K562 (cell line): ENCODE results near the gene CCDC50. TPM values are rescaled to one million over a fixed set of nuclear protein-coding genes. Genes with fewer than 3 reads are reported as not detected.

Experiments used
- ATAC-seq: fragments of 200-7000 bp; cut with Tn5 transposase; 3 replicates; pipeline ENCODE4 v1.9.1; 2020; ENCODE audit warnings: moderate library complexity
- BruUV-seq: library from RNA; stranded (reverse); fragments of 400-500 nt; replicated peaks from 2 replicates; lab custom pipeline; 2021; lab: Mats Ljungman, UMichigan
- CTCF ChIA-PET: fragments of 300-600 bp; formaldehyde crosslinking; extraction: SDS; loops from one replicate; lab custom pipeline; 2021; ENCODE audit warnings: low intra/inter-chr PET ratio; lab: Yijun Ruan, JAX
- POLR2A ChIA-PET: fragments of 300-600, 350-650 bp; sonication (Branson Sonifier 250); formaldehyde crosslinking; extraction: SDS; loops from one replicate; lab custom pipeline; 2021; ENCODE audit warnings: antibody characterized with exemption, inconsistent platforms; lab: Yijun Ruan, JAX
- DNase-seq, 4 experiments: peaks; one replicate each; pipeline versions ENCODE4 v3.0.0 to v3.0.0-alpha.2; 2011 to 2018; ENCODE audit warnings: low spot score in 3 of 4, mixed read lengths in 3 of 4; ENCODE audit errors: extremely low read depth in 1 of 4
- FAIRE-seq: peaks from 2 replicates; lab custom pipeline; 2011; peaks lifted over from hg19 to GRCh38; lab: Jason Lieb, UNC
- H2AFZ ChIP-seq: 2 replicates; pipeline ENCODE4 v1.6.0; 2011; ENCODE audit warnings: low read depth, low read length, control low read depth, inconsistent platforms
- H3K27ac ChIP-seq: fragments of 200-600 bp; 3 replicates; pipeline ENCODE4 v1.8.0; 2011; ENCODE audit warnings: low read depth, mild to moderate bottlenecking, control low read depth, inconsistent platforms, low read length, moderate library complexity, mixed read lengths; ENCODE audit errors: extremely low read depth
- H3K27me3 ChIP-seq, 2 experiments: fragments of 300-600 bp in 1 of 2; 2 replicates in 1 of 2; 3 replicates in 1 of 2; pipeline versions ENCODE4 v1.6.0 to v1.8.0; 2011; ENCODE audit warnings: inconsistent platforms in 2 of 2, low read length in 2 of 2, mild to moderate bottlenecking in 1 of 2, mixed read lengths in 1 of 2, moderate library complexity in 1 of 2; ENCODE audit not compliant: control insufficient read depth in 2 of 2, insufficient read depth in 2 of 2
- H3K36me3 ChIP-seq: fragments of 300-600 bp; 3 replicates; pipeline ENCODE4 v1.8.0; 2011; ENCODE audit warnings: mild to moderate bottlenecking, low read length, inconsistent platforms; ENCODE audit not compliant: control insufficient read depth, insufficient read depth
- H3K4me1 ChIP-seq, 2 experiments: fragments of 200-600 bp in 1 of 2; replicated peaks in 1 of 2; 2 replicates in 1 of 2; 3 replicates in 1 of 2; pipeline versions ENCODE4 v1.5.1 to v1.8.0; 2011; ENCODE audit warnings: inconsistent platforms in 2 of 2, low read length in 2 of 2, mild to moderate bottlenecking in 1 of 2, mixed read lengths in 1 of 2, moderate library complexity in 1 of 2; ENCODE audit not compliant: control insufficient read depth in 2 of 2, insufficient read depth in 2 of 2
- H3K4me2 ChIP-seq: 2 replicates; pipeline ENCODE4 v1.6.1; 2011; ENCODE audit warnings: low read length, control low read depth, inconsistent platforms, mixed read lengths; ENCODE audit not compliant: insufficient read depth
- H3K4me3 ChIP-seq: fragments of 200-600 bp; sonication (generic), shearing (Covaris generic); 2 replicates; pipeline ENCODE4 v1.5.1; 2016; ENCODE audit warnings: control low read depth, inconsistent platforms
- H3K79me2 ChIP-seq: fragments of 200-600 bp; 3 replicates; pipeline ENCODE4 v1.8.0; 2011; ENCODE audit warnings: low read length, inconsistent platforms; ENCODE audit not compliant: control insufficient read depth, insufficient read depth
- H3K9ac ChIP-seq, 2 experiments: 2 replicates each; pipeline versions ENCODE4 v1.6.0 to v1.6.1; 2011; ENCODE audit warnings: low read depth in 2 of 2, low read length in 2 of 2, control low read depth in 1 of 2, inconsistent platforms in 1 of 2, mild to moderate bottlenecking in 1 of 2, mixed read lengths in 1 of 2; ENCODE audit not compliant: insufficient read depth in 1 of 2
- H3K9me1 ChIP-seq: one replicate; pipeline ENCODE4 v1.6.0; 2011; ENCODE audit warnings: inconsistent platforms, mild to moderate bottlenecking, low read length, moderate library complexity; ENCODE audit not compliant: control insufficient read depth, insufficient read depth
- H3K9me3 ChIP-seq: replicated peaks from 2 replicates; pipeline ENCODE4 v1.5.1; 2011; ENCODE audit warnings: low read depth, low read length, inconsistent platforms; ENCODE audit not compliant: control insufficient read depth, insufficient read depth
- H4K20me1 ChIP-seq: replicated peaks from 2 replicates; pipeline ENCODE4 v1.6.1; 2011; ENCODE audit warnings: low read length, inconsistent platforms, mixed read lengths; ENCODE audit not compliant: control insufficient read depth, insufficient read depth
- CBX1 ChIP-seq: sonication (generic); IDR thresholded peaks from 2 replicates; pipeline ENCODE4 v1.6.1; 2016; ENCODE audit warnings: antibody characterized with exemption, low read depth, mild to moderate bottlenecking
- CBX3 ChIP-seq, 2 experiments: IDR thresholded peaks; 1 replicate in 1 of 2; 2 replicates in 1 of 2; pipeline ENCODE4 v1.6.1; 2012; ENCODE audit warnings: inconsistent platforms in 2 of 2, low read length in 2 of 2, borderline replicate concordance in 1 of 2, control low read depth in 1 of 2
- CHD2 ChIP-seq: IDR thresholded peaks from 2 replicates; pipeline ENCODE4 v1.6.1; 2011; ENCODE audit warnings: low read depth, low read length
- CTCFL ChIP-seq: IDR thresholded peaks from 2 replicates; pipeline ENCODE4 v1.6.1; 2011; ENCODE audit warnings: borderline replicate concordance, low read depth, mild to moderate bottlenecking, moderate library complexity, low read length; ENCODE audit not compliant: insufficient read depth, poor library complexity, severe bottlenecking
- EZH2 ChIP-seq: IDR thresholded peaks from 2 replicates; pipeline ENCODE4 v1.6.1; 2012; ENCODE audit warnings: low read depth, mild to moderate bottlenecking, inconsistent platforms, low read length, borderline replicate concordance
- HIVEP1 ChIP-seq: fragments of 250-450 bp; sonication (Bioruptor Pico); IDR thresholded peaks from 2 replicates; pipeline ENCODE4 v1.4.0; 2020; ENCODE audit warnings: mild to moderate bottlenecking
- KHSRP ChIP-seq: fragments of 450-650 bp; IDR thresholded peaks from 2 replicates; pipeline ENCODE4 v1.6.1; 2017
- PHB ChIP-seq: fragments of 250-450 bp; sonication (Bioruptor Pico); IDR thresholded peaks from 2 replicates; pipeline ENCODE4 v1.5.0; 2021
- POLR2B ChIP-seq: fragments of 450-650 bp; IDR thresholded peaks from 2 replicates; pipeline ENCODE4 v1.6.1; 2018; ENCODE audit warnings: low read depth; ENCODE audit not compliant: partially characterized antibody
- PREB ChIP-seq: sonication (generic); formaldehyde crosslinking; IDR thresholded peaks from 2 replicates; pipeline ENCODE4 v1.8.1; 2023; ENCODE audit warnings: mild to moderate bottlenecking, missing genetic modification reagents
- TEAD2 ChIP-seq: fragments of 450-650 bp; IDR thresholded peaks from 2 replicates; pipeline ENCODE4 v1.6.1; 2016; ENCODE audit warnings: missing genetic modification characterization, control low read depth, missing compliant biosample characterization
- THRAP3 ChIP-seq: fragments of 450-650 bp; IDR thresholded peaks from 2 replicates; pipeline ENCODE4 v1.6.1; 2016; ENCODE audit warnings: mild to moderate bottlenecking, inconsistent platforms, borderline replicate concordance
- ZNF282 ChIP-seq: sonication (generic); formaldehyde crosslinking; IDR thresholded peaks from 2 replicates; pipeline ENCODE4 v1.8.1; 2023; ENCODE audit warnings: missing genetic modification reagents
- WGBS: fragments of 100-300 bp; shearing (Covaris generic); methylation state at CpG from one replicate; pipeline ENCODE4 v1.1.6; 2016; ENCODE audit warnings: low coverage, mixed read lengths; ENCODE audit not compliant: insufficient coverage; ENCODE audit errors: missing lambda C conversion rate; 5-methylcytosine and 5-hydroxymethylcytosine counted together
- in situ Hi-C: fragments of 300-500 bp; cut with MboI; formaldehyde crosslinking; loops from 4 replicates; pipeline ENCODE4 v1.15.0; 2018; ENCODE audit warnings: inconsistent platforms, mixed read lengths
- intact Hi-C: fragments of 100-400 bp; cut with micrococcal nuclease; formaldehyde crosslinking; loops from 2 replicates; pipeline ENCODE4 v1.14.2; 2022
- polyA plus RNA-seq, 8 experiments: library from polyadenylated mRNA; depleted of rRNA in 4 of 8; stranded (reverse) in 5 of 8; unstranded in 3 of 8; fragments of >200 nt; fragmentation: Nextera tagmentation in 2 of 8; fragmentation: Illumina TruSeq in 1 of 8; extraction: Ambion mirVana in 2 of 8; extraction: Trizol in 1 of 8; gene quantifications; 2 replicates each; pipeline versions ENCODE4 v1.2.1 to v1.2.3, GENCODE V29; 2011 to 2014; ENCODE audit warnings: inconsistent platforms in 1 of 8, missing spikeins in 1 of 8
- total RNA-seq, 7 experiments: library from RNA; depleted of rRNA in 6 of 7; stranded (reverse); fragments of >200 nt in 6 of 7; fragmentation: Illumina TruSeq in 2 of 7; extraction: Trizol in 2 of 7; gene quantifications; 2 replicates each; pipeline versions ENCODE4 v1.2.1 to v1.2.3, GENCODE V29; 2011 to 2021; ENCODE audit warnings: low replicate concordance in 1 of 7
- TF ChIP-seq, protein P1 (sequence below): fragments of 250-450 bp; sonication (Bioruptor Pico); IDR thresholded peaks from 2 replicates; pipeline ENCODE4 v1.5.0; 2022; ENCODE audit warnings: mild to moderate bottlenecking
- TF ChIP-seq, protein P2 (sequence below): sonication (generic); formaldehyde crosslinking; IDR thresholded peaks from 2 replicates; pipeline ENCODE4 v1.4.0; 2020; ENCODE audit warnings: mild to moderate bottlenecking, missing genetic modification reagents

Gene CCDC50
- total and polyA plus RNA-seq, 9 of the 15 experiments (the other 6 are each of a cell fraction or from before 2014, with no cell fraction given), result 8.4 to 63.4 (median 40.4) TPM

GRCh38 chr3:191363221-191363620 is 34.0 kb downstream of the CCDC50 start (continued):
- TF ChIP-seq CTCFL, result no peak
- no peak for TF ChIP-seq CBX1
- TF ChIP-seq CBX3 (IDR thresholded peaks at IDR 0.05; ENCODE audit: borderline replicate concordance in 1 of 2, low read length in 2 of 2), result no peak
- no peak for TF ChIP-seq PREB (CRISPR knock-in tag)

GRCh38 chr3:191366675-191367074 is 37.5 kb downstream of the CCDC50 start:
- Histone ChIP-seq H3K4me1 (peaks cover 0 to 4% of the 10 kb centered on the region in 2 experiments; a peak in 2 of 5 replicates), H3K27ac (no peak overlapping the region), H3K36me3 (peaks cover 47% of the 10 kb centered on the region; the same call in 2 of the 3 replicates), H3K4me3 (no peak overlapping the region), H2AFZ (no peak overlapping the region), H4K20me1 (no peaks in the 10 kb centered on the region), H3K9ac (no peak overlapping the region), H3K27me3 (no peaks in the 10 kb centered on the region), H3K9me1 (no peaks in the 10 kb centered on the region), H3K9me3 (no peaks in the 10 kb centered on the region), H3K79me2 (no peaks in the 10 kb centered on the region), H3K4me2 (no peak overlapping the region)
- POLR2A ChIA-PET, result interaction anchor here (0.8 to 1.7 kb wide), 3 partner anchors 11 to 30 kb away, joined by 3 to 9 read pairs (median 4); no protein-coding TSS in a partner anchor
- intact Hi-C loops (loop anchor here (5.0 kb wide), 1 partner anchor 34 kb away; the partner anchor contains the start of gene UTS2B), in situ Hi-C loops (no loop called here)
- FAIRE-seq (peak; percentile 57), DNase-seq (peak in 2 of 4 experiments; percentile 15 to 39), ATAC-seq (peak; percentile 79)
- CTCF ChIA-PET, result no interaction called here
- WGBS, result 12% methylated on average over 2 of the region's 2 CpGs
- BruUV-seq, result no TSS peak
- TF ChIP-seq THRAP3, result no peak
- TF ChIP-seq EZH2, result no peak
- no peak for TF ChIP-seq HIVEP1 (CRISPR knock-in tag)
- TF ChIP-seq KHSRP, result no peak
- no peak for TF ChIP-seq PHB (CRISPR knock-in tag)
- TF ChIP-seq, protein P1, sequence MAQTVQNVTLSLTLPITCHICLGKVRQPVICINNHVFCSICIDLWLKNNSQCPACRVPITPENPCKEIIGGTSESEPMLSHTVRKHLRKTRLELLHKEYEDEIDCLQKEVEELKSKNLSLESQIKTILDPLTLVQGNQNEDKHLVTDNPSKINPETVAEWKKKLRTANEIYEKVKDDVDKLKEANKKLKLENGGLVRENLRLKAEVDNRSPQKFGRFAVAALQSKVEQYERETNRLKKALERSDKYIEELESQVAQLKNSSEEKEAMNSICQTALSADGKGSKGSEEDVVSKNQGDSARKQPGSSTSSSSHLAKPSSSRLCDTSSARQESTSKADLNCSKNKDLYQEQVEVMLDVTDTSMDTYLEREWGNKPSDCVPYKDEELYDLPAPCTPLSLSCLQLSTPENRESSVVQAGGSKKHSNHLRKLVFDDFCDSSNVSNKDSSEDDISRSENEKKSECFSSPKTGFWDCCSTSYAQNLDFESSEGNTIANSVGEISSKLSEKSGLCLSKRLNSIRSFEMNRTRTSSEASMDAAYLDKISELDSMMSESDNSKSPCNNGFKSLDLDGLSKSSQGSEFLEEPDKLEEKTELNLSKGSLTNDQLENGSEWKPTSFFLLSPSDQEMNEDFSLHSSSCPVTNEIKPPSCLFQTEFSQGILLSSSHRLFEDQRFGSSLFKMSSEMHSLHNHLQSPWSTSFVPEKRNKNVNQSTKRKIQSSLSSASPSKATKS (CRISPR knock-in tag), result no peak
- TF ChIP-seq, protein P2, sequence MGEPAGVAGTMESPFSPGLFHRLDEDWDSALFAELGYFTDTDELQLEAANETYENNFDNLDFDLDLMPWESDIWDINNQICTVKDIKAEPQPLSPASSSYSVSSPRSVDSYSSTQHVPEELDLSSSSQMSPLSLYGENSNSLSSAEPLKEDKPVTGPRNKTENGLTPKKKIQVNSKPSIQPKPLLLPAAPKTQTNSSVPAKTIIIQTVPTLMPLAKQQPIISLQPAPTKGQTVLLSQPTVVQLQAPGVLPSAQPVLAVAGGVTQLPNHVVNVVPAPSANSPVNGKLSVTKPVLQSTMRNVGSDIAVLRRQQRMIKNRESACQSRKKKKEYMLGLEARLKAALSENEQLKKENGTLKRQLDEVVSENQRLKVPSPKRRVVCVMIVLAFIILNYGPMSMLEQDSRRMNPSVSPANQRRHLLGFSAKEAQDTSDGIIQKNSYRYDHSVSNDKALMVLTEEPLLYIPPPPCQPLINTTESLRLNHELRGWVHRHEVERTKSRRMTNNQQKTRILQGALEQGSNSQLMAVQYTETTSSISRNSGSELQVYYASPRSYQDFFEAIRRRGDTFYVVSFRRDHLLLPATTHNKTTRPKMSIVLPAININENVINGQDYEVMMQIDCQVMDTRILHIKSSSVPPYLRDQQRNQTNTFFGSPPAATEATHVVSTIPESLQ (CRISPR knock-in tag), result no peak
- TF ChIP-seq TEAD2 (tag), result no peak
- TF ChIP-seq POLR2B, result no peak
- TF ChIP-seq CHD2, result no peak
- no peak for TF ChIP-seq ZNF282 (CRISPR knock-in tag)
